Stomach (tissue), 9 donors: ENCODE data around the gene FAM171A1. TPM values are rescaled to one million over a fixed set of nuclear protein-coding genes. Genes with fewer than 3 reads are reported as not detected.
A peak's percentile ranks its signal among the peaks of the same experiment; 100 is the strongest.

ENCODE experiments used
- DNase-seq, 2 donors: peaks; one replicate each; pipeline versions ENCODE4 v3.0.0 to v3.0.0-alpha.2; 2013 to 2019
- H3K27ac ChIP-seq, 5 donors: fragments of 200-600 bp in 4 of 5; sonication (generic) in 4 of 5; one replicate each; pipeline ENCODE4 v1.5.1; 2013 to 2019; ENCODE audit warnings: mild to moderate bottlenecking in 1 of 5, moderate library complexity in 1 of 5
- H3K27me3 ChIP-seq, 3 donors: fragments of 200-600 bp; sonication (generic); one replicate each; pipeline ENCODE4 v1.5.1; 2017 to 2019; ENCODE audit warnings: mixed run types in 1 of 3
- H3K36me3 ChIP-seq, 4 donors: fragments of 200-600 bp; sonication (generic); 1 replicate in 3 of 4; 2 replicates in 1 of 4; pipeline ENCODE4 v1.5.1; 2016 to 2019
- H3K4me1 ChIP-seq, 4 donors: fragments of 200-600 bp; sonication (generic); one replicate each; pipeline ENCODE4 v1.5.1; 2016 to 2019
- H3K4me3 ChIP-seq, 4 donors: fragments of 200-600 bp; sonication (generic) in 3 of 4; one replicate each; pipeline ENCODE4 v1.5.1; 2016 to 2019; ENCODE audit warnings: mild to moderate bottlenecking in 1 of 4
- H3K9me3 ChIP-seq, 4 donors: fragments of 200-600 bp; sonication (generic); one replicate each; pipeline ENCODE4 v1.5.1; 2016 to 2019
- CTCF ChIP-seq, 7 experiments: fragments of 450-650 bp in 4 of 7; fragments of 200-600 bp in 3 of 7; sonication (generic) in 3 of 7; IDR thresholded peaks; one replicate each; pipeline ENCODE4 v1.5.1; 2016 to 2019; ENCODE audit warnings: antibody characterized with exemption in 7 of 7, control low read depth in 2 of 7, mild to moderate bottlenecking in 1 of 7
- EP300 ChIP-seq: sonication (generic); formaldehyde crosslinking; IDR thresholded peaks from one replicate; pipeline ENCODE4 v1.6.1; 2017; ENCODE audit warnings: antibody characterized with exemption
- POLR2A ChIP-seq, 4 donors: fragments of 450-650 bp; IDR thresholded peaks; one replicate each; pipeline ENCODE4 v1.6.1; 2016; ENCODE audit warnings: antibody characterized with exemption in 4 of 4, control low read depth in 2 of 4, mild to moderate bottlenecking in 1 of 4, moderate library complexity in 1 of 4
- POLR2AphosphoS5 ChIP-seq, 3 donors: sonication (generic); formaldehyde crosslinking; IDR thresholded peaks; one replicate each; pipeline ENCODE4 v1.6.1; 2016; ENCODE audit warnings: antibody characterized with exemption in 3 of 3
- WGBS, 5 donors: extraction: QIAGEN DNeasy Blood & Tissue Kit in 3 of 5; methylation state at CpG; one replicate each; pipeline versions ENCODE4 v1.1.5 to v1.1.7; 2013 to 2018; 5-methylcytosine and 5-hydroxymethylcytosine counted together
- intact Hi-C: fragments of 100-400 bp; cut with DNase I; formaldehyde crosslinking; loops from one replicate; pipeline ENCODE4 v1.15.1; 2023; ENCODE audit warnings: low total_unique reads
- polyA plus RNA-seq, 3 donors: library from polyadenylated mRNA; stranded (reverse); fragments of 200-250 nt; gene quantifications; one replicate each; pipeline ENCODE4 v1.2.3, GENCODE V29; 2013
- total RNA-seq, 5 donors: library from RNA; depleted of rRNA; stranded (reverse); fragments of >200 nt; gene quantifications; one replicate each; pipeline versions ENCODE4 v1.1.0 to v1.2.3, GENCODE V29; 2014 to 2016
- donor health status: healthy with polysubstance abuse.
- donor health status: Bipolar disorder and iron deficiency.
- donor health status: healthy.

FAM171A1 gene
- total and polyA plus RNA-seq, 8 donors = 1.8 to 98.7 (median 10.3) TPM

GRCh38 chr10:15238555-15239335 lies 132.3 kb downstream of the FAM171A1 start:
- H3K9me3 ChIP-seq = no peaks in the 10 kb centered on the region
- H3K4me1 ChIP-seq = peaks cover 0 to 5% (median 0%) of the 10 kb centered on the region in 4 donors
- H3K4me3 ChIP-seq = no peak overlapping the region
- no peak for TF ChIP-seq POLR2AphosphoS5 (IDR thresholded peaks at IDR 0.05)
- TF ChIP-seq POLR2A (IDR thresholded peaks at IDR 0.05) = no peak
- no peak for TF ChIP-seq CTCF (IDR thresholded peaks at IDR 0.05)
- no peaks in the 10 kb centered on the region for H3K27me3 ChIP-seq
- DNase-seq = peak in 1 of 2 donors; percentile 46
- intact Hi-C loops = no loop called here
- 82 to 87% (median 87%) methylated on average over 12 of the region's 12 CpGs for WGBS, 5 donors
- H3K27ac ChIP-seq = no peak overlapping the region
- H3K36me3 ChIP-seq = peaks cover 0 to 9% (median 2%) of the 10 kb centered on the region in 4 donors

GRCh38 chr10:15237351-15237750 lies 133.7 kb downstream of the FAM171A1 start:
- 58 to 74% (median 59%) methylated on average over 5 of the region's 5 CpGs for WGBS, 5 donors
- Histone ChIP-seq H3K27me3 (no peaks in the 10 kb centered on the region), H3K27ac (no peak overlapping the region), H3K4me3 (no peak overlapping the region), H3K4me1 (peaks cover 0 to 5% (median 0%) of the 10 kb centered on the region in 4 donors), H3K36me3 (peaks cover 0 to under 1% (median under 1%) of the 10 kb centered on the region in 4 donors), H3K9me3 (no peaks in the 10 kb centered on the region)
- TF ChIP-seq EP300 (no peak), POLR2AphosphoS5 (IDR thresholded peaks at IDR 0.05) (no peak), CTCF (IDR thresholded peaks at IDR 0.05) (no peak), POLR2A (IDR thresholded peaks at IDR 0.05) (no peak)
- intact Hi-C loops = no loop called here
- DNase-seq = peak in 1 of 2 donors; percentile 79

GRCh38 chr10:15236340-15236739 lies 134.7 kb downstream of the FAM171A1 start:
- intact Hi-C loops = no loop called here
- H3K27me3 ChIP-seq = no peaks in the 10 kb centered on the region
- no peak overlapping the region for H3K27ac ChIP-seq
- WGBS, 5 donors = 88 to 95% (median 95%) methylated on average over 9 of the region's 9 CpGs
- no peaks in the 10 kb centered on the region for H3K9me3 ChIP-seq
- H3K4me3 ChIP-seq = no peak overlapping the region
- H3K36me3 ChIP-seq = no peaks in the 10 kb centered on the region
- H3K4me1 ChIP-seq = peaks cover 0 to 5% (median 0%) of the 10 kb centered on the region in 4 donors
- no peak for DNase-seq
- TF ChIP-seq EP300 = no peak
- TF ChIP-seq POLR2A (IDR thresholded peaks at IDR 0.05) = no peak
- no peak for TF ChIP-seq CTCF (IDR thresholded peaks at IDR 0.05)
- TF ChIP-seq POLR2AphosphoS5 (IDR thresholded peaks at IDR 0.05) = no peak

- WGBS, 5 donors = 73 to 81% (median 78%) methylated on average over 8 of the region's 8 CpGs
- no peaks in the 10 kb centered on the region for H3K9me3 ChIP-seq
- TF ChIP-seq POLR2AphosphoS5 (IDR thresholded peaks at IDR 0.05) = no peak
- TF ChIP-seq POLR2A (IDR thresholded peaks at IDR 0.05) = no peak
- no peak for TF ChIP-seq CTCF (IDR thresholded peaks at IDR 0.05)
- TF ChIP-seq EP300 = no peak
- no peak for DNase-seq
- no peaks in the 10 kb centered on the region for H3K36me3 ChIP-seq
- intact Hi-C loops = no loop called here
- no peak overlapping the region for H3K4me3 ChIP-seq
- H3K4me1 ChIP-seq = peaks cover 0 to 3% (median 0%) of the 10 kb centered on the region in 4 donors
- H3K27ac ChIP-seq = no peak overlapping the region
- H3K27me3 ChIP-seq = no peaks in the 10 kb centered on the region
These were observed 138.8 kb downstream of the FAM171A1 start for GRCh38 chr10:15232279-15232678.
